SK-N-SH (cell line): ENCODE measurements around the gene PYGO1. TPM values are rescaled to one million over a fixed set of nuclear protein-coding genes. Genes with fewer than 3 reads are reported as not detected.
"Not testable (repeated sequence)": the region's sequence is repeated elsewhere in the genome, so short reads cannot be mapped to it uniquely, and the experiment has no call there.

ENCODE experiments used
- CTCF ChIA-PET: fragments of 300-600, 350-600 bp; formaldehyde crosslinking; extraction: SDS; loops from one replicate; lab custom pipeline; 2021; lab: Yijun Ruan, JAX
- POLR2A ChIA-PET: fragments of 350-600 bp; sonication (Branson Sonifier 250); formaldehyde crosslinking; extraction: SDS; loops from one replicate; lab custom pipeline; 2020; ENCODE audit warnings: antibody characterized with exemption, inconsistent platforms; lab: Yijun Ruan, JAX
- DNase-seq: peaks from one replicate; pipeline ENCODE4 v3.0.0; 2012
- H2AFZ ChIP-seq: fragments of 200-600 bp; sonication (generic); 2 replicates; pipeline ENCODE4 v1.8.1; 2016; ENCODE audit warnings: antibody characterized with exemption, mild to moderate bottlenecking, low read depth
- H3F3A ChIP-seq: fragments of 200-600 bp; sonication (generic); replicated peaks from 2 replicates; pipeline ENCODE3; 2016; ENCODE audit warnings: antibody characterized with exemption, mild to moderate bottlenecking; ENCODE audit not compliant: insufficient read depth
- H3K27ac ChIP-seq, 2 experiments: fragments of 200-500 bp in 1 of 2; fragments of 200-600 bp in 1 of 2; sonication (Bioruptor generic) in 1 of 2; sonication (generic), shearing (Covaris generic) in 1 of 2; 2 replicates each; pipeline versions ENCODE4 v1.5.1 to v1.6.1; 2014 to 2016; ENCODE audit warnings: low read depth in 2 of 2, inconsistent platforms in 1 of 2, low read length in 1 of 2, mild to moderate bottlenecking in 1 of 2, mixed read lengths in 1 of 2
- H3K27me3 ChIP-seq: fragments of 200-600 bp; sonication (generic), shearing (Covaris generic); 2 replicates; pipeline ENCODE4 v1.6.1; 2016; ENCODE audit warnings: mixed run types; ENCODE audit not compliant: insufficient read depth
- H3K36me3 ChIP-seq, 2 experiments: fragments of 200-500 bp in 1 of 2; fragments of 200-600 bp in 1 of 2; sonication (Bioruptor generic) in 1 of 2; sonication (generic) in 1 of 2; replicated peaks in 1 of 2; 2 replicates each; pipeline versions ENCODE3 to v1.5.1; 2014 to 2016; ENCODE audit warnings: low read length in 1 of 2, mild to moderate bottlenecking in 1 of 2; ENCODE audit not compliant: insufficient read depth in 2 of 2, control insufficient read depth in 1 of 2
- H3K4me1 ChIP-seq, 2 experiments: fragments of 200-500 bp in 1 of 2; fragments of 200-600 bp in 1 of 2; sonication (Bioruptor generic) in 1 of 2; sonication (generic), shearing (Covaris generic) in 1 of 2; 2 replicates each; pipeline versions ENCODE4 v1.5.1 to v1.6.1; 2014 to 2016; ENCODE audit warnings: low read depth in 1 of 2, low read length in 1 of 2, mixed run types in 1 of 2; ENCODE audit not compliant: insufficient read depth in 2 of 2, control insufficient read depth in 1 of 2
- H3K4me2 ChIP-seq: fragments of 200-600 bp; sonication (generic), shearing (Covaris generic); 2 replicates; pipeline ENCODE4 v1.6.1; 2017; ENCODE audit warnings: mixed run types
- H3K4me3 ChIP-seq, 2 experiments: fragments of 200-500 bp in 1 of 2; fragments of 200-600 bp in 1 of 2; sonication (Bioruptor generic) in 1 of 2; sonication (generic), shearing (Covaris generic) in 1 of 2; 2 replicates each; pipeline versions ENCODE4 v1.5.1 to v1.8.1; 2014 to 2016; ENCODE audit warnings: low read depth in 2 of 2, inconsistent platforms in 1 of 2, low read length in 1 of 2, mild to moderate bottlenecking in 1 of 2, mixed read lengths in 1 of 2, moderate library complexity in 1 of 2
- H3K79me2 ChIP-seq: fragments of 200-600 bp; sonication (generic); 2 replicates; pipeline ENCODE4 v1.8.1; 2017; ENCODE audit warnings: mild to moderate bottlenecking; ENCODE audit not compliant: insufficient read depth
- H3K9ac ChIP-seq: fragments of 200-600 bp; sonication (generic); 2 replicates; pipeline ENCODE4 v1.6.1; 2017; ENCODE audit warnings: mixed run types
- H3K9me2 ChIP-seq: fragments of 200-600 bp; sonication (generic); 2 replicates; pipeline ENCODE4 v1.6.1; 2017; ENCODE audit warnings: mixed run types
- H3K9me3 ChIP-seq: fragments of 200-600 bp; sonication (generic); 2 replicates; pipeline ENCODE4 v1.6.1; 2017; ENCODE audit warnings: mixed run types, mild to moderate bottlenecking, moderate library complexity
- H4K20me1 ChIP-seq: fragments of 200-600 bp; sonication (generic); 2 replicates; pipeline ENCODE4 v1.6.1; 2017; ENCODE audit warnings: mild to moderate bottlenecking, mixed run types; ENCODE audit not compliant: insufficient read depth
- FOXJ3 ChIP-seq: sonication (generic); formaldehyde crosslinking; IDR thresholded peaks from 2 replicates; pipeline ENCODE4 v1.5.1; 2020; ENCODE audit warnings: mild to moderate bottlenecking, missing genetic modification reagents
- FOXM1 ChIP-seq: IDR thresholded peaks from 2 replicates; pipeline ENCODE4 v1.4.0; 2012; ENCODE audit warnings: low read depth, mild to moderate bottlenecking
- MEF2A ChIP-seq: IDR thresholded peaks from 2 replicates; pipeline ENCODE4 v1.4.0; 2012; ENCODE audit warnings: low read depth, borderline replicate concordance
- MXI1 ChIP-seq: IDR thresholded peaks from 2 replicates; pipeline ENCODE4 v1.6.1; 2012; ENCODE audit warnings: mild to moderate bottlenecking, low read depth, low read length, improper control_type of control experiment
- NFIC ChIP-seq: IDR thresholded peaks from 2 replicates; pipeline ENCODE4 v1.4.0; 2012; ENCODE audit warnings: borderline replicate concordance
- POLR2AphosphoS5 ChIP-seq: IDR thresholded peaks from 2 replicates; pipeline ENCODE4 v1.6.1; 2012; ENCODE audit warnings: low read depth, low read length
- RCOR1 ChIP-seq: fragments of 150-350 bp; IDR thresholded peaks from 2 replicates; pipeline ENCODE4 v1.6.1; 2017; ENCODE audit warnings: antibody characterized with exemption, low read length
- SMC3 ChIP-seq: IDR thresholded peaks from 2 replicates; pipeline ENCODE4 v1.6.1; 2012; ENCODE audit warnings: low read depth, low read length, improper control_type of control experiment
- TCF12 ChIP-seq: IDR thresholded peaks from 2 replicates; pipeline ENCODE4 v1.4.0; 2012
- TEAD4 ChIP-seq: IDR thresholded peaks from 2 replicates; pipeline ENCODE4 v1.4.0; 2012; ENCODE audit warnings: mild to moderate bottlenecking, borderline replicate concordance; ENCODE audit not compliant: insufficient read depth
- YY1 ChIP-seq: IDR thresholded peaks from 2 replicates; pipeline ENCODE4 v1.4.0; 2012; ENCODE audit warnings: low read depth, mild to moderate bottlenecking
- WGBS: methylation state at CpG from one replicate; pipeline ENCODE4 v1.1.6; 2017; ENCODE audit warnings: low lambda C conversion rate; 5-methylcytosine and 5-hydroxymethylcytosine counted together
- polyA plus RNA-seq, 3 experiments: library from polyadenylated mRNA; depleted of rRNA; stranded (reverse); fragments of >200 nt; gene quantifications; 2 replicates each; pipeline ENCODE4 v1.2.3, GENCODE V29; 2012
- TF ChIP-seq, protein P1 (sequence below): IDR thresholded peaks from 2 replicates; pipeline ENCODE4 v1.4.0; 2012; ENCODE audit warnings: low read depth, borderline replicate concordance
- TF ChIP-seq, protein P2 (sequence below): fragments of 200-600 bp; sonication (generic); IDR thresholded peaks from 2 replicates; pipeline ENCODE4 v1.6.1; 2017; ENCODE audit warnings: antibody characterized with exemption, mild to moderate bottlenecking, moderate library complexity
- TF ChIP-seq, protein P3 (sequence below): IDR thresholded peaks from 2 replicates; pipeline ENCODE4 v1.4.0; 2012; ENCODE audit warnings: low read depth, borderline replicate concordance
- TF ChIP-seq, protein P4 (sequence below): IDR thresholded peaks from 2 replicates; pipeline ENCODE4 v1.4.0; 2012; ENCODE audit warnings: low read depth
- TF ChIP-seq, protein P5 (sequence below): IDR thresholded peaks from 2 replicates; pipeline ENCODE4 v1.6.1; 2012; ENCODE audit warnings: mild to moderate bottlenecking, low read depth, low read length, moderate library complexity
- TF ChIP-seq, protein P6 (sequence below): fragments of 150-350 bp; IDR thresholded peaks from 2 replicates; pipeline ENCODE4 v1.6.1; 2016; ENCODE audit warnings: mild to moderate bottlenecking, low read depth, low read length

Gene PYGO1
- polyA plus RNA-seq, 1 of the 3 experiments (the other 2 are of a cell fraction) = 2.3 TPM

DNA sequence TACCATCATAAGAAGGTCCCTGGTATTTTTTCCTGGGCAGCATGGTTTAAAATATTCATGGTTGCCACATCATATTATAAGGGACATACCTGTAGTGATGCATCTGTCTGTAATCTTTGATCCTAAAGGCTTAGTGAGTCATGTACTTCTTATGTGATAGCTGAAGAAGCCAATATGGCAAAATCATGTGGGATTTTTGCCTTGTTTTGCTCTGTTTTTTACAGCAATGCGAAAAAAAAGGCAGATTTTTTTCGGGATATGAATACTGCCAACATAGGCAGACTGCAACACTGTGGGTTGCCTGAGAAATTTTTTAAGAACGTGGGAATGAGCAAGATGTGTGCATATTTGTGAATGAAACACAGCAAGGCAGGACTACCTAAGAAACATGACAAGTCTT is 11.3 kb upstream of the PYGO1 start:
- Histone ChIP-seq H3K4me1 (no peaks in the 10 kb centered on the region), H3K9ac (no peak overlapping the region), H3F3A (no peaks in the 10 kb centered on the region), H3K4me3 (no peak overlapping the region), H2AFZ (no peak overlapping the region), H3K9me3 (no peaks in the 10 kb centered on the region), H3K27me3 (no peaks in the 10 kb centered on the region), H3K9me2 (no peaks in the 10 kb centered on the region), H3K4me2 (no peak overlapping the region), H3K36me3 (no peaks in the 10 kb centered on the region), H4K20me1 (no peaks in the 10 kb centered on the region), H3K27ac (no peak overlapping the region)
- ChIA-PET CTCF (no interaction called here), POLR2A (no interaction called here)
- no peak for TF ChIP-seq TEAD4
- TF ChIP-seq, protein P1, sequence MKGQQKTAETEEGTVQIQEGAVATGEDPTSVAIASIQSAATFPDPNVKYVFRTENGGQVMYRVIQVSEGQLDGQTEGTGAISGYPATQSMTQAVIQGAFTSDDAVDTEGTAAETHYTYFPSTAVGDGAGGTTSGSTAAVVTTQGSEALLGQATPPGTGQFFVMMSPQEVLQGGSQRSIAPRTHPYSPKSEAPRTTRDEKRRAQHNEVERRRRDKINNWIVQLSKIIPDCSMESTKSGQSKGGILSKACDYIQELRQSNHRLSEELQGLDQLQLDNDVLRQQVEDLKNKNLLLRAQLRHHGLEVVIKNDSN = no peak
- TF ChIP-seq, protein P2, sequence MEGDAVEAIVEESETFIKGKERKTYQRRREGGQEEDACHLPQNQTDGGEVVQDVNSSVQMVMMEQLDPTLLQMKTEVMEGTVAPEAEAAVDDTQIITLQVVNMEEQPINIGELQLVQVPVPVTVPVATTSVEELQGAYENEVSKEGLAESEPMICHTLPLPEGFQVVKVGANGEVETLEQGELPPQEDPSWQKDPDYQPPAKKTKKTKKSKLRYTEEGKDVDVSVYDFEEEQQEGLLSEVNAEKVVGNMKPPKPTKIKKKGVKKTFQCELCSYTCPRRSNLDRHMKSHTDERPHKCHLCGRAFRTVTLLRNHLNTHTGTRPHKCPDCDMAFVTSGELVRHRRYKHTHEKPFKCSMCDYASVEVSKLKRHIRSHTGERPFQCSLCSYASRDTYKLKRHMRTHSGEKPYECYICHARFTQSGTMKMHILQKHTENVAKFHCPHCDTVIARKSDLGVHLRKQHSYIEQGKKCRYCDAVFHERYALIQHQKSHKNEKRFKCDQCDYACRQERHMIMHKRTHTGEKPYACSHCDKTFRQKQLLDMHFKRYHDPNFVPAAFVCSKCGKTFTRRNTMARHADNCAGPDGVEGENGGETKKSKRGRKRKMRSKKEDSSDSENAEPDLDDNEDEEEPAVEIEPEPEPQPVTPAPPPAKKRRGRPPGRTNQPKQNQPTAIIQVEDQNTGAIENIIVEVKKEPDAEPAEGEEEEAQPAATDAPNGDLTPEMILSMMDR = no peak
- TF ChIP-seq SMC3 = no peak
- TF ChIP-seq FOXJ3 (CRISPR knock-in tag) = no peak
- TF ChIP-seq RCOR1 = no peak
- TF ChIP-seq, protein P3, sequence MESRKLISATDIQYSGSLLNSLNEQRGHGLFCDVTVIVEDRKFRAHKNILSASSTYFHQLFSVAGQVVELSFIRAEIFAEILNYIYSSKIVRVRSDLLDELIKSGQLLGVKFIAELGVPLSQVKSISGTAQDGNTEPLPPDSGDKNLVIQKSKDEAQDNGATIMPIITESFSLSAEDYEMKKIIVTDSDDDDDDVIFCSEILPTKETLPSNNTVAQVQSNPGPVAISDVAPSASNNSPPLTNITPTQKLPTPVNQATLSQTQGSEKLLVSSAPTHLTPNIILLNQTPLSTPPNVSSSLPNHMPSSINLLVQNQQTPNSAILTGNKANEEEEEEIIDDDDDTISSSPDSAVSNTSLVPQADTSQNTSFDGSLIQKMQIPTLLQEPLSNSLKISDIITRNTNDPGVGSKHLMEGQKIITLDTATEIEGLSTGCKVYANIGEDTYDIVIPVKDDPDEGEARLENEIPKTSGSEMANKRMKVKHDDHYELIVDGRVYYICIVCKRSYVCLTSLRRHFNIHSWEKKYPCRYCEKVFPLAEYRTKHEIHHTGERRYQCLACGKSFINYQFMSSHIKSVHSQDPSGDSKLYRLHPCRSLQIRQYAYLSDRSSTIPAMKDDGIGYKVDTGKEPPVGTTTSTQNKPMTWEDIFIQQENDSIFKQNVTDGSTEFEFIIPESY = no peak
- no peak for TF ChIP-seq MEF2A
- TF ChIP-seq NFIC = no peak
- TF ChIP-seq POLR2AphosphoS5 = no peak
- no peak for TF ChIP-seq MXI1
- TF ChIP-seq, protein P4, sequence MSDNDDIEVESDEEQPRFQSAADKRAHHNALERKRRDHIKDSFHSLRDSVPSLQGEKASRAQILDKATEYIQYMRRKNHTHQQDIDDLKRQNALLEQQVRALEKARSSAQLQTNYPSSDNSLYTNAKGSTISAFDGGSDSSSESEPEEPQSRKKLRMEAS = no peak
- TF ChIP-seq YY1 = no peak
- TF ChIP-seq, protein P5, sequence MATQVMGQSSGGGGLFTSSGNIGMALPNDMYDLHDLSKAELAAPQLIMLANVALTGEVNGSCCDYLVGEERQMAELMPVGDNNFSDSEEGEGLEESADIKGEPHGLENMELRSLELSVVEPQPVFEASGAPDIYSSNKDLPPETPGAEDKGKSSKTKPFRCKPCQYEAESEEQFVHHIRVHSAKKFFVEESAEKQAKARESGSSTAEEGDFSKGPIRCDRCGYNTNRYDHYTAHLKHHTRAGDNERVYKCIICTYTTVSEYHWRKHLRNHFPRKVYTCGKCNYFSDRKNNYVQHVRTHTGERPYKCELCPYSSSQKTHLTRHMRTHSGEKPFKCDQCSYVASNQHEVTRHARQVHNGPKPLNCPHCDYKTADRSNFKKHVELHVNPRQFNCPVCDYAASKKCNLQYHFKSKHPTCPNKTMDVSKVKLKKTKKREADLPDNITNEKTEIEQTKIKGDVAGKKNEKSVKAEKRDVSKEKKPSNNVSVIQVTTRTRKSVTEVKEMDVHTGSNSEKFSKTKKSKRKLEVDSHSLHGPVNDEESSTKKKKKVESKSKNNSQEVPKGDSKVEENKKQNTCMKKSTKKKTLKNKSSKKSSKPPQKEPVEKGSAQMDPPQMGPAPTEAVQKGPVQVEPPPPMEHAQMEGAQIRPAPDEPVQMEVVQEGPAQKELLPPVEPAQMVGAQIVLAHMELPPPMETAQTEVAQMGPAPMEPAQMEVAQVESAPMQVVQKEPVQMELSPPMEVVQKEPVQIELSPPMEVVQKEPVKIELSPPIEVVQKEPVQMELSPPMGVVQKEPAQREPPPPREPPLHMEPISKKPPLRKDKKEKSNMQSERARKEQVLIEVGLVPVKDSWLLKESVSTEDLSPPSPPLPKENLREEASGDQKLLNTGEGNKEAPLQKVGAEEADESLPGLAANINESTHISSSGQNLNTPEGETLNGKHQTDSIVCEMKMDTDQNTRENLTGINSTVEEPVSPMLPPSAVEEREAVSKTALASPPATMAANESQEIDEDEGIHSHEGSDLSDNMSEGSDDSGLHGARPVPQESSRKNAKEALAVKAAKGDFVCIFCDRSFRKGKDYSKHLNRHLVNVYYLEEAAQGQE = no peak
- TF ChIP-seq FOXM1 = no peak
- TF ChIP-seq, protein P6, sequence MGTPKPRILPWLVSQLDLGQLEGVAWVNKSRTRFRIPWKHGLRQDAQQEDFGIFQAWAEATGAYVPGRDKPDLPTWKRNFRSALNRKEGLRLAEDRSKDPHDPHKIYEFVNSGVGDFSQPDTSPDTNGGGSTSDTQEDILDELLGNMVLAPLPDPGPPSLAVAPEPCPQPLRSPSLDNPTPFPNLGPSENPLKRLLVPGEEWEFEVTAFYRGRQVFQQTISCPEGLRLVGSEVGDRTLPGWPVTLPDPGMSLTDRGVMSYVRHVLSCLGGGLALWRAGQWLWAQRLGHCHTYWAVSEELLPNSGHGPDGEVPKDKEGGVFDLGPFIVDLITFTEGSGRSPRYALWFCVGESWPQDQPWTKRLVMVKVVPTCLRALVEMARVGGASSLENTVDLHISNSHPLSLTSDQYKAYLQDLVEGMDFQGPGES = no peak
- no peak for TF ChIP-seq TCF12
- TF ChIP-seq, all 33 proteins: peak for 0
- no peaks in the 10 kb centered on the region for H3K79me2 ChIP-seq
- WGBS = 76% methylated on average over 3 of the region's 3 CpGs
- DNase-seq = no peak

DNA sequence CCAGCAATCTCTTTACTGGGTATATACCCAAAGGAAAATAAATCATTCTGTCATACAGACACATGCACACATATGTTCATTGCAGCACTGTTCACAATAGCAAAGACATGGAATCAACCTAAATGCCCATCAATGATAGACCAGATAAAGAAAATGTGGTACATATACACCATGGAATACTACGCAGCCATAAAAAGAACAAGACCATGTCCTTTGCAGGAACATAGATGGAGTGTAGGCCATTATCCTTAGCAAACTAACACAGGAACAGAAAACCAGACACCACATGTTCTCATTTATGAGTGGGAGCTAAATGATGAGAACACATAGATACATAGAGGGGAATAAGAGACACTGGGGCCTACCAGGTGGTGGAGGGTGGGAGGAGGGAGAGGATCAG is 4.9 kb upstream of the PYGO1 start:
- H3K79me2 ChIP-seq, H3F3A ChIP-seq, H3K9me3 ChIP-seq, H3K27me3 ChIP-seq, H4K20me1 ChIP-seq, CTCF ChIA-PET, POLR2A ChIA-PET, H3K9ac ChIP-seq, H3K9me2 ChIP-seq, H3K4me3 ChIP-seq, H3K27ac ChIP-seq, H3K36me3 ChIP-seq, H2AFZ ChIP-seq, H3K4me2 ChIP-seq, DNase-seq, H3K4me1 ChIP-seq: not testable (repeated sequence)
- WGBS = 100% methylated on average over 1 of the region's 1 CpG
